GM21825 (cell line): ENCODE data around the gene MYO1E.

ENCODE experiments used
- ATAC-seq: cut with Tn5 transposase; IDR thresholded peaks from one replicate; pipeline ENCODE4 v1.9.1; 2021; ENCODE audit warnings: mild to moderate bottlenecking, moderate library complexity; ENCODE audit not compliant: unreplicated experiment

The MYO1E gene

GRCh38 chr15:59237119-59237855 is 135.4 kb downstream of the MYO1E start:
- ATAC-seq = peak; percentile 56

- ATAC-seq = no peak
Observed at GRCh38 chr15:59236394-59236793, 136.3 kb downstream of the MYO1E start.

GRCh38 chr15:59232476-59232875 is 140.2 kb downstream of the MYO1E start:
- no peak for ATAC-seq

- no peak for ATAC-seq
Observed at GRCh38 chr15:59230531-59231055, 142.1 kb downstream of the MYO1E start.

- no peak for ATAC-seq
Observed at GRCh38 chr15:59229453-59229852, 143.2 kb downstream of the MYO1E start.

GRCh38 chr15:59229015-59229414 is 143.7 kb downstream of the MYO1E start:
- ATAC-seq = no peak

- no peak for ATAC-seq
Observed at GRCh38 chr15:59227021-59227420, 145.7 kb downstream of the MYO1E start.

- no peak for ATAC-seq
Observed at GRCh38 chr15:59224474-59224873, 148.2 kb downstream of the MYO1E start.

- no peak for ATAC-seq
Observed at GRCh38 chr15:59223736-59224135, 148.9 kb downstream of the MYO1E start.

GRCh38 chr15:59222906-59223550 is 149.6 kb downstream of the MYO1E start:
- ATAC-seq = no peak

GRCh38 chr15:59221511-59222505 is 150.9 kb downstream of the MYO1E start:
- ATAC-seq = no peak

GRCh38 chr15:59218710-59219109 is 154.0 kb downstream of the MYO1E start:
- ATAC-seq = no peak

GRCh38 chr15:59217876-59218498 is 154.7 kb downstream of the MYO1E start:
- ATAC-seq = no peak

GRCh38 chr15:59216911-59217310 is 155.8 kb downstream of the MYO1E start:
- no peak for ATAC-seq

GRCh38 chr15:59210186-59210585 is 162.5 kb downstream of the MYO1E start:
- no peak for ATAC-seq

GRCh38 chr15:59208613-59209249 is 163.9 kb downstream of the MYO1E start:
- ATAC-seq = no peak

- ATAC-seq = no peak
Observed at GRCh38 chr15:59206623-59207183, 166.0 kb downstream of the MYO1E start, which contains the start of gene LDHAL6B. LDHAL6B (plus strand) TSS chr15:59206843; CDS start chr15:59206941, 98 bp downstream.

- ATAC-seq = no peak
Observed at GRCh38 chr15:59205839-59206622, 166.6 kb downstream of the MYO1E start.

GRCh38 chr15:59203657-59204056 is 169.0 kb downstream of the MYO1E start:
- ATAC-seq = no peak
